Medulla oblongata (tissue), 1 donor: ENCODE data around the gene ZNF14.
"Not testable (repeated sequence)": the region's sequence is repeated elsewhere in the genome, so short reads cannot be mapped to it uniquely, and the experiment has no call there.

ENCODE experiments used
- DNase-seq: peaks from one replicate; pipeline ENCODE4 v3.0.0-alpha.2; 2015; ENCODE audit errors: extremely low spot score

ZNF14 gene

GRCh38 chr19:19746286-19747213 lies 13.6 kb upstream of the ZNF14 start:
- no peak for DNase-seq

- DNase-seq: no peak
These were observed 12.8 kb upstream of the ZNF14 start for GRCh38 chr19:19745496-19746285.

- DNase-seq: no peak
These were observed 11.7 kb upstream of the ZNF14 start for GRCh38 chr19:19744641-19745040.

GRCh38 chr19:19743921-19744320 lies 11.0 kb upstream of the ZNF14 start:
- DNase-seq: not testable (repeated sequence)

GRCh38 chr19:19743176-19743575 lies 10.3 kb upstream of the ZNF14 start:
- DNase-seq: no peak

- DNase-seq: no peak
These were observed 9.9 kb upstream of the ZNF14 start for GRCh38 chr19:19742773-19743172.

- no peak for DNase-seq
These were observed 8.3 kb upstream of the ZNF14 start for GRCh38 chr19:19741184-19741583.

- DNase-seq: no peak
These were observed 7.8 kb upstream of the ZNF14 start for GRCh38 chr19:19740755-19741154.

- no peak for DNase-seq
These were observed 5.7 kb upstream of the ZNF14 start for GRCh38 chr19:19738564-19738963.

- DNase-seq: no peak
These were observed 4.8 kb upstream of the ZNF14 start for GRCh38 chr19:19737559-19738332.

- DNase-seq: no peak
These were observed 11.0 kb downstream of the ZNF14 start for GRCh38 chr19:19721896-19722295.

GRCh38 chr19:19719798-19720197 lies 13.1 kb downstream of the ZNF14 start:
- DNase-seq: no peak

GRCh38 chr19:19711934-19712828 lies 20.7 kb downstream of the ZNF14 start:
- DNase-seq: no peak

- no peak for DNase-seq
These were observed 21.5 kb downstream of the ZNF14 start for GRCh38 chr19:19711306-19711933.

- DNase-seq: no peak
These were observed 22.4 kb downstream of the ZNF14 start for GRCh38 chr19:19710506-19710905.

- DNase-seq: no peak
These were observed 28.1 kb downstream of the ZNF14 start for GRCh38 chr19:19704836-19705235.

GRCh38 chr19:19700493-19700892 lies 32.4 kb downstream of the ZNF14 start:
- DNase-seq: not testable (repeated sequence)

GRCh38 chr19:19697589-19697988 lies 35.3 kb downstream of the ZNF14 start:
- DNase-seq: no peak

- no peak for DNase-seq
These were observed 36.5 kb downstream of the ZNF14 start for GRCh38 chr19:19696386-19696785.

GRCh38 chr19:19691683-19692082 lies 41.2 kb downstream of the ZNF14 start:
- DNase-seq: no peak
